HEK293 (cell line): ENCODE results near the gene DHRS7.

Source experiments
- BCL11A ChIP-seq: fragments of 450-650 bp; formaldehyde crosslinking; IDR thresholded peaks from 2 replicates; pipeline ENCODE4 v1.5.1; 2016; ENCODE audit warnings: low read depth, missing biosample characterization, missing genetic modification characterization
- FEZF1 ChIP-seq: fragments of 450-650 bp; formaldehyde crosslinking; IDR thresholded peaks from 2 replicates; pipeline ENCODE4 v1.5.1; 2016; ENCODE audit warnings: missing biosample characterization, missing genetic modification characterization
- GLIS1 ChIP-seq: fragments of 450-650 bp; formaldehyde crosslinking; IDR thresholded peaks from 2 replicates; pipeline ENCODE4 v1.5.1; 2016; ENCODE audit warnings: missing biosample characterization, missing genetic modification characterization
- MYNN ChIP-seq: fragments of 450-650 bp; formaldehyde crosslinking; IDR thresholded peaks from 2 replicates; pipeline ENCODE4 v1.5.1; 2016; ENCODE audit warnings: missing biosample characterization, missing genetic modification characterization, borderline replicate concordance
- REST ChIP-seq: fragments of 450-650 bp; formaldehyde crosslinking; IDR thresholded peaks from 2 replicates; pipeline ENCODE4 v1.5.1; 2016; ENCODE audit warnings: missing biosample characterization, missing genetic modification characterization
- SP2 ChIP-seq: fragments of 450-650 bp; formaldehyde crosslinking; IDR thresholded peaks from 2 replicates; pipeline ENCODE4 v1.5.1; 2016; ENCODE audit warnings: missing biosample characterization, missing genetic modification characterization
- SP7 ChIP-seq: fragments of 450-650 bp; formaldehyde crosslinking; IDR thresholded peaks from 2 replicates; pipeline ENCODE4 v1.5.1; 2016; ENCODE audit warnings: missing biosample characterization, missing genetic modification characterization
- ZBTB10 ChIP-seq: fragments of 450-650 bp; formaldehyde crosslinking; IDR thresholded peaks from 2 replicates; pipeline ENCODE4 v1.5.1; 2016; ENCODE audit warnings: missing biosample characterization, missing genetic modification characterization
- ZNF133 ChIP-seq: fragments of 450-650 bp; formaldehyde crosslinking; IDR thresholded peaks from 2 replicates; pipeline ENCODE4 v1.5.1; 2016; ENCODE audit warnings: missing biosample characterization, missing genetic modification characterization
- ZNF350 ChIP-seq: fragments of 450-650 bp; formaldehyde crosslinking; IDR thresholded peaks from 2 replicates; pipeline ENCODE4 v1.5.0; 2017; ENCODE audit warnings: missing biosample characterization, mild to moderate bottlenecking, missing genetic modification characterization
- ZNF629 ChIP-seq: fragments of 450-650 bp; formaldehyde crosslinking; IDR thresholded peaks from 2 replicates; pipeline ENCODE4 v1.5.1; 2017; ENCODE audit warnings: missing biosample characterization, missing genetic modification characterization
- TF ChIP-seq, protein P1 (sequence below): sonication (generic); formaldehyde crosslinking; IDR thresholded peaks from 2 replicates; pipeline ENCODE4 v1.8.1; 2022; ENCODE audit warnings: mild to moderate bottlenecking, moderate library complexity, missing genetic modification reagents
- TF ChIP-seq, protein P2 (sequence below): fragments of 450-650 bp; formaldehyde crosslinking; IDR thresholded peaks from 2 replicates; pipeline ENCODE4 v1.5.1; 2016; ENCODE audit warnings: missing biosample characterization, missing genetic modification characterization
- TF ChIP-seq, protein P3 (sequence below): fragments of 450-650 bp; formaldehyde crosslinking; IDR thresholded peaks from 2 replicates; pipeline ENCODE4 v1.5.1; 2016; ENCODE audit warnings: missing biosample characterization, missing genetic modification characterization

DNA sequence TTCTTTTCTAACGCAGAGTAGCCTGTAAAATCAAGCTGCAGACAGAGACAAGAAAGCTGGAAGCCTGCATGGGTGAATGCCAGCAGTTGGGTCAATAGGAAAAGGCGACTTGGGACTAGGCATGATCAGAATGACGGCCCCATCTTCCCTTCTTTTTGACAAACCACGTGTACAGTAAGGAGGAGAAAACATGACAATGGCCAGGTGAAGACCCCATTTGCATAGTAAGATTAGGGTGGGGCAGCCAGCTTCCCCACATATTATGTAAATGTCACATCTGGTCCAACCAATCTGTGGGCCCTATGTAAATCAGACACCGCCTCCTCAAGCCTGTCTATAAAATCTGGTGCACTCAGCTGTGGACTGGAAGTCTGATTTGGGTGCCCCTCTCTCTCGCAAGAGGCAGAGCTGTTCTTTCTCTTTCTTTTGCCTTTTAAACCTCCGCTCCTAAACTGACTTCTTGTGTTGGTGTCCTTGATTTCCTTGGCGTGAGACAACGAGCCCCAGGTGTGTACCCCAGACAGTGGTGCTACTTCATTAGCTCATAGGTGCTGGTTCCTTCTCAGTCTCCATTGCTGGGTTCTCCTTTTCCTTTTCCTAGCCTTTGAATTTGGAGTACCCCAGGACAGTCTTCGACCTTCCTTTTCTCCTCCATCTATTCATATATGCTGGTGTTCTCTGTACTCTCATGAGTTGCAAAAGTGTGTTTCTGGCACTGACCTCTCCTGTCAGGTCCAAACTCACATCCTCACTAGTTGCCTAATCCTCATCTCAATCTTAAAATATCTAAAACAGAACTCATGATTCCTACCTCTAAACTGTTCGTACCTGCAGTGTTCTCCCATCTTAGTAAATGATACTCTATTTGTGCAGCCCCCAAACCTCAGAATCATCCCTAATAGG is 9.4 kb upstream of the DHRS7 start:
- TF ChIP-seq, protein P1, sequence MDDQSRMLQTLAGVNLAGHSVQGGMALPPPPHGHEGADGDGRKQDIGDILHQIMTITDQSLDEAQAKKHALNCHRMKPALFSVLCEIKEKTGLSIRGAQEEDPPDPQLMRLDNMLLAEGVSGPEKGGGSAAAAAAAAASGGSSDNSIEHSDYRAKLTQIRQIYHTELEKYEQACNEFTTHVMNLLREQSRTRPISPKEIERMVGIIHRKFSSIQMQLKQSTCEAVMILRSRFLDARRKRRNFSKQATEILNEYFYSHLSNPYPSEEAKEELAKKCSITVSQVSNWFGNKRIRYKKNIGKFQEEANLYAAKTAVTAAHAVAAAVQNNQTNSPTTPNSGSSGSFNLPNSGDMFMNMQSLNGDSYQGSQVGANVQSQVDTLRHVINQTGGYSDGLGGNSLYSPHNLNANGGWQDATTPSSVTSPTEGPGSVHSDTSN: no peak
- TF ChIP-seq REST (no peak), ZNF133 (tag by site-specific recombination) (no peak), ZNF629 (tag by site-specific recombination) (no peak), FEZF1 (tag by site-specific recombination) (no peak), SP7 (tag by site-specific recombination) (no peak), SP2 (tag by site-specific recombination) (no peak), BCL11A (tag by site-specific recombination) (no peak), MYNN (no peak), GLIS1 (tag by site-specific recombination) (no peak), ZNF350 (tag by site-specific recombination) (no peak), ZBTB10 (tag by site-specific recombination) (no peak)
- TF ChIP-seq, protein P2, sequence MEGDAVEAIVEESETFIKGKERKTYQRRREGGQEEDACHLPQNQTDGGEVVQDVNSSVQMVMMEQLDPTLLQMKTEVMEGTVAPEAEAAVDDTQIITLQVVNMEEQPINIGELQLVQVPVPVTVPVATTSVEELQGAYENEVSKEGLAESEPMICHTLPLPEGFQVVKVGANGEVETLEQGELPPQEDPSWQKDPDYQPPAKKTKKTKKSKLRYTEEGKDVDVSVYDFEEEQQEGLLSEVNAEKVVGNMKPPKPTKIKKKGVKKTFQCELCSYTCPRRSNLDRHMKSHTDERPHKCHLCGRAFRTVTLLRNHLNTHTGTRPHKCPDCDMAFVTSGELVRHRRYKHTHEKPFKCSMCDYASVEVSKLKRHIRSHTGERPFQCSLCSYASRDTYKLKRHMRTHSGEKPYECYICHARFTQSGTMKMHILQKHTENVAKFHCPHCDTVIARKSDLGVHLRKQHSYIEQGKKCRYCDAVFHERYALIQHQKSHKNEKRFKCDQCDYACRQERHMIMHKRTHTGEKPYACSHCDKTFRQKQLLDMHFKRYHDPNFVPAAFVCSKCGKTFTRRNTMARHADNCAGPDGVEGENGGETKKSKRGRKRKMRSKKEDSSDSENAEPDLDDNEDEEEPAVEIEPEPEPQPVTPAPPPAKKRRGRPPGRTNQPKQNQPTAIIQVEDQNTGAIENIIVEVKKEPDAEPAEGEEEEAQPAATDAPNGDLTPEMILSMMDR: no peak
- TF ChIP-seq, protein P3, sequence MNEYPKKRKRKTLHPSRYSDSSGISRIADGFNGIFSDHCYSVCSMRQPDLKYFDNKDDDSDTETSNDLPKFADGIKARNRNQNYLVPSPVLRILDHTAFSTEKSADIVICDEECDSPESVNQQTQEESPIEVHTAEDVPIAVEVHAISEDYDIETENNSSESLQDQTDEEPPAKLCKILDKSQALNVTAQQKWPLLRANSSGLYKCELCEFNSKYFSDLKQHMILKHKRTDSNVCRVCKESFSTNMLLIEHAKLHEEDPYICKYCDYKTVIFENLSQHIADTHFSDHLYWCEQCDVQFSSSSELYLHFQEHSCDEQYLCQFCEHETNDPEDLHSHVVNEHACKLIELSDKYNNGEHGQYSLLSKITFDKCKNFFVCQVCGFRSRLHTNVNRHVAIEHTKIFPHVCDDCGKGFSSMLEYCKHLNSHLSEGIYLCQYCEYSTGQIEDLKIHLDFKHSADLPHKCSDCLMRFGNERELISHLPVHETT (tag by site-specific recombination): no peak
